A549 (cell line): ENCODE results near the gene MYDGF. TPM values are rescaled to one million over a fixed set of nuclear protein-coding genes. Genes with fewer than 3 reads are reported as not detected.

ENCODE experiments used
- ATAC-seq, 2 experiments: fragments of 200-7000 bp in 1 of 2; fragments of >200 bp in 1 of 2; cut with Nextera tagmentation in 1 of 2; cut with Tn5 transposase in 1 of 2; 3 replicates each; pipeline versions ENCODE4 v1.8.0 to v1.9.1; 2018 to 2020; ENCODE audit warnings: mild to moderate bottlenecking in 1 of 2, moderate library complexity in 1 of 2
- CTCF ChIA-PET: fragments of 300-600 bp; sonication (Branson Sonifier 250); formaldehyde crosslinking; extraction: SDS; loops from one replicate; lab custom pipeline; 2021; ENCODE audit warnings: antibody characterized with exemption, inconsistent platforms; lab: Yijun Ruan, JAX
- POLR2A ChIA-PET: fragments of 350-600 bp; formaldehyde crosslinking; extraction: SDS; loops from one replicate; lab custom pipeline; 2021; ENCODE audit warnings: antibody characterized with exemption, inconsistent platforms; lab: Yijun Ruan, JAX
- DNase-seq, 2 experiments: peaks; one replicate each; pipeline versions ENCODE4 v3.0.0 to v3.0.0-alpha.2; 2011 to 2016; ENCODE audit warnings: low read depth in 1 of 2, low spot score in 1 of 2
- FAIRE-seq: peaks from 2 replicates; lab custom pipeline; 2011; peaks lifted over from hg19 to GRCh38; lab: Jason Lieb, UNC
- H3K27ac ChIP-seq, 2 experiments: fragments of >200 bp; sonication (Bioruptor Twin); formaldehyde crosslinking; 3 replicates each; pipeline ENCODE4 v1.5.1; 2016 to 2017
- H3K4me1 ChIP-seq: fragments of >200 bp; sonication (Bioruptor Twin); formaldehyde crosslinking; 3 replicates; pipeline ENCODE4 v1.6.1; 2016
- H3K4me2 ChIP-seq: fragments of >200 bp; sonication (Bioruptor Twin); formaldehyde crosslinking; 3 replicates; pipeline ENCODE4 v1.6.1; 2016
- H3K4me3 ChIP-seq: fragments of >200 bp; sonication (Bioruptor Twin); formaldehyde crosslinking; 3 replicates; pipeline ENCODE4 v1.5.1; 2016
- H3K9me3 ChIP-seq: fragments of >200 bp; sonication (Bioruptor Twin); formaldehyde crosslinking; 3 replicates; pipeline ENCODE4 v1.6.1; 2016
- CBX8 ChIP-seq: fragments of 200-600 bp; sonication (generic); IDR thresholded peaks from 2 replicates; pipeline ENCODE4 v1.6.1; 2016
- CHD2 ChIP-seq: fragments of 150-350 bp; IDR thresholded peaks from 2 replicates; pipeline ENCODE4 v1.6.1; 2014; ENCODE audit warnings: low read length; ENCODE audit not compliant: partially characterized antibody
- EHMT2 ChIP-seq: fragments of 200-600 bp; sonication (generic); IDR thresholded peaks from 2 replicates; pipeline ENCODE4 v1.6.1; 2016; ENCODE audit warnings: antibody characterized with exemption, low read depth, mild to moderate bottlenecking, moderate library complexity
- FOSL2 ChIP-seq, 2 experiments: fragments of 450-650 bp in 1 of 2; fragments of >200 bp in 1 of 2; sonication (Bioruptor Twin) in 1 of 2; formaldehyde crosslinking; IDR thresholded peaks; 2 replicates each; pipeline versions ENCODE4 v1.5.0 to v1.6.1; 2016 to 2020; ENCODE audit warnings: mild to moderate bottlenecking in 1 of 2, moderate library complexity in 1 of 2
- FOXS1 ChIP-seq: fragments of 250-450 bp; sonication (Bioruptor Pico); IDR thresholded peaks from 2 replicates; pipeline ENCODE4 v1.5.0; 2020; ENCODE audit warnings: mild to moderate bottlenecking, moderate library complexity
- HDAC2 ChIP-seq: fragments of 200-600 bp; sonication (generic); IDR thresholded peaks from 2 replicates; pipeline ENCODE4 v1.6.1; 2016
- JUNB ChIP-seq: fragments of >200 bp; sonication (Bioruptor Twin); formaldehyde crosslinking; IDR thresholded peaks from 2 replicates; pipeline ENCODE4 v1.6.1; 2016
- KDM1A ChIP-seq: fragments of 200-600 bp; sonication (generic); IDR thresholded peaks from 2 replicates; pipeline ENCODE4 v1.6.1; 2016; ENCODE audit warnings: low read depth, mild to moderate bottlenecking
- NR3C1 ChIP-seq: fragments of >200 bp; sonication (Bioruptor Twin); formaldehyde crosslinking; IDR thresholded peaks from 3 replicates; pipeline ENCODE4 v1.6.1; 2017
- RAD21 ChIP-seq, 2 experiments: fragments of >200 bp in 1 of 2; sonication (Bioruptor Twin) in 1 of 2; formaldehyde crosslinking in 1 of 2; IDR thresholded peaks in 1 of 2; conservative IDR thresholded peaks in 1 of 2; 2 replicates in 1 of 2; 3 replicates in 1 of 2; pipeline ENCODE4 v1.6.1; 2012 to 2018; ENCODE audit warnings: inconsistent platforms in 1 of 2
- RARB ChIP-seq: fragments of 250-450 bp; sonication (Bioruptor Pico); IDR thresholded peaks from 2 replicates; pipeline ENCODE4 v1.8.0; 2021; ENCODE audit warnings: mild to moderate bottlenecking, moderate library complexity
- RNF2 ChIP-seq: fragments of 200-600 bp; sonication (generic); IDR thresholded peaks from 2 replicates; pipeline ENCODE4 v1.6.1; 2016; ENCODE audit warnings: low read depth, mild to moderate bottlenecking, antibody characterized with exemption, moderate library complexity, borderline replicate concordance
- SMC3 ChIP-seq: fragments of >200 bp; sonication (Bioruptor Twin); formaldehyde crosslinking; IDR thresholded peaks from 3 replicates; pipeline ENCODE4 v1.6.1; 2018; ENCODE audit warnings: inconsistent platforms
- TFCP2L1 ChIP-seq: fragments of 250-450 bp; sonication (Bioruptor Pico); IDR thresholded peaks from 2 replicates; pipeline ENCODE4 v1.5.0; 2021; ENCODE audit warnings: mild to moderate bottlenecking
- TP53 ChIP-seq: fragments of 250-450 bp; sonication (Bioruptor Pico); IDR thresholded peaks from 2 replicates; pipeline ENCODE4 v1.5.0; 2021; ENCODE audit warnings: mild to moderate bottlenecking, moderate library complexity
- USF2 ChIP-seq: fragments of 450-650 bp; IDR thresholded peaks from 2 replicates; pipeline ENCODE4 v1.6.1; 2014; ENCODE audit warnings: antibody characterized with exemption
- ZSCAN20 ChIP-seq: fragments of 250-450 bp; sonication (Bioruptor Pico); IDR thresholded peaks from 2 replicates; pipeline ENCODE4 v1.8.0; 2022; ENCODE audit warnings: mild to moderate bottlenecking, moderate library complexity
- WGBS: methylation state at CpG from one replicate; pipeline ENCODE4 v1.1.6; 2017; ENCODE audit errors: missing lambda C conversion rate; 5-methylcytosine and 5-hydroxymethylcytosine counted together
- polyA plus RNA-seq, 4 experiments: library from polyadenylated mRNA; depleted of rRNA in 3 of 4; stranded (reverse); fragments of >200 nt; fragmentation: RNase III in 1 of 4; extraction: RNeasy Plus Mini Kit Qiagen cat#74134 plus additional on column Dnase treatment in 1 of 4; gene quantifications; 2 replicates in 3 of 4; 3 replicates in 1 of 4; pipeline ENCODE4 v1.2.3, GENCODE V29; 2011 to 2017
- TF ChIP-seq, protein P1 (sequence below): fragments of >200 bp; sonication (Bioruptor Twin); formaldehyde crosslinking; IDR thresholded peaks from 3 replicates; pipeline ENCODE4 v1.5.1; 2016
- TF ChIP-seq, protein P2 (sequence below): fragments of 250-450 bp; sonication (Bioruptor Pico); IDR thresholded peaks from 2 replicates; pipeline ENCODE4 v1.5.0; 2021; ENCODE audit warnings: mild to moderate bottlenecking, moderate library complexity, borderline replicate concordance

Gene MYDGF
- polyA plus RNA-seq, 2 of the 4 experiments (the other 2 are of a cell fraction) = 62.1 to 107 TPM

DNA sequence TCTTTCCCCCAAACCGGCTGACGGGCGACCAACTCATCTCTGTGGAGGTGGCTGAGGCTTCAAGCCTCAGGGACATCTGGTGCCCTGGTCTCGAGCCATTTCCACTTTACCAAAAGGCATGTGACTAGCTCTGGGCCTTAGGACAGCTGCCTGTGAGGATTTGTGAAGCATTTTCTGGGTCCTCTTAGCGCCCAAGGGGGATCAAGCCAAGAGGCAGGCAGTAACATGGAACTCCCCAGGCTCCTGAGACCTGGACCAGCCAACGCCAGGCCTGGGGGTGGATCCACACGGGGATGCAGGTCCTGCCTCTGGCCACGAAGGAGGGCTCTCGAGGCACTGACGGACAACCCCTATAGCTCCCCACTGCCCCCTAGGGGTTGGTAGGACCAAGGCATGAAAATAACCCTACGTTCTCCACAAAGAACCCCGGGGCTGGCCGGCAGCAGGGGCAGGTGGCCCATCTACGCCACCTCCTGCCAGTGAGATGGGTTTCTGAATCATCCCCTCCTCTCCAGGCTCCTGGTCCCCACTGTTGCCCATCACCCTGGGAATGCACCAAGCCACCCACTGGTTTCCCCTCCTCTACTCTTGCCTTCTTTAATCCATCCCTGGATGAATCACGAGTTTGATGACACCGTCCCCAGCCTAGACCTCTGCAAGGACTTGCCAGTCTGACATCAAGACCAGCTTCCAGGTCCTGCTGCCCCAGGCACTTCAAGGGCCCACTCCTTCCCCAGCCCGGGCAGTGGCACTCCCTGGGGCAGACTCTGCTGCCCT, 7.0 kb upstream of the MYDGF start:
- 0 out of 3 replicates have a peak, but pooled peaks have one; percentile 6 for TF ChIP-seq SMC3
- TF ChIP-seq KDM1A = 0 out of 2 replicates have a peak, but pooled peaks have one; percentile 45
- TF ChIP-seq, protein P1, sequence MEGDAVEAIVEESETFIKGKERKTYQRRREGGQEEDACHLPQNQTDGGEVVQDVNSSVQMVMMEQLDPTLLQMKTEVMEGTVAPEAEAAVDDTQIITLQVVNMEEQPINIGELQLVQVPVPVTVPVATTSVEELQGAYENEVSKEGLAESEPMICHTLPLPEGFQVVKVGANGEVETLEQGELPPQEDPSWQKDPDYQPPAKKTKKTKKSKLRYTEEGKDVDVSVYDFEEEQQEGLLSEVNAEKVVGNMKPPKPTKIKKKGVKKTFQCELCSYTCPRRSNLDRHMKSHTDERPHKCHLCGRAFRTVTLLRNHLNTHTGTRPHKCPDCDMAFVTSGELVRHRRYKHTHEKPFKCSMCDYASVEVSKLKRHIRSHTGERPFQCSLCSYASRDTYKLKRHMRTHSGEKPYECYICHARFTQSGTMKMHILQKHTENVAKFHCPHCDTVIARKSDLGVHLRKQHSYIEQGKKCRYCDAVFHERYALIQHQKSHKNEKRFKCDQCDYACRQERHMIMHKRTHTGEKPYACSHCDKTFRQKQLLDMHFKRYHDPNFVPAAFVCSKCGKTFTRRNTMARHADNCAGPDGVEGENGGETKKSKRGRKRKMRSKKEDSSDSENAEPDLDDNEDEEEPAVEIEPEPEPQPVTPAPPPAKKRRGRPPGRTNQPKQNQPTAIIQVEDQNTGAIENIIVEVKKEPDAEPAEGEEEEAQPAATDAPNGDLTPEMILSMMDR = peak; percentile 42
- TF ChIP-seq, protein P2, sequence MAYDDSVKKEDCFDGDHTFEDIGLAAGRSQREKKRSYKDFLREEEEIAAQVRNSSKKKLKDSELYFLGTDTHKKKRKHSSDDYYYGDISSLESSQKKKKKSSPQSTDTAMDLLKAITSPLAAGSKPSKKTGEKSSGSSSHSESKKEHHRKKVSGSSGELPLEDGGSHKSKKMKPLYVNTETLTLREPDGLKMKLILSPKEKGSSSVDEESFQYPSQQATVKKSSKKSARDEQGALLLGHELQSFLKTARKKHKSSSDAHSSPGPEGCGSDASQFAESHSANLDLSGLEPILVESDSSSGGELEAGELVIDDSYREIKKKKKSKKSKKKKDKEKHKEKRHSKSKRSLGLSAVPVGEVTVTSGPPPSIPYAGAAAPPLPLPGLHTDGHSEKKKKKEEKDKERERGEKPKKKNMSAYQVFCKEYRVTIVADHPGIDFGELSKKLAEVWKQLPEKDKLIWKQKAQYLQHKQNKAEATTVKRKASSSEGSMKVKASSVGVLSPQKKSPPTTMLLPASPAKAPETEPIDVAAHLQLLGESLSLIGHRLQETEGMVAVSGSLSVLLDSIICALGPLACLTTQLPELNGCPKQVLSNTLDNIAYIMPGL (CRISPR knock-in tag) = no peak
- no peak for TF ChIP-seq EHMT2
- peak in 1 of 2 experiments; percentile 28; a peak in 1 of 5 replicates for TF ChIP-seq RAD21 (conservative IDR thresholded peaks at IDR 0.05 in 1 of 2, IDR thresholded peaks at IDR 0.05 in 1 of 2)
- DNase-seq = peak in 1 of 2 experiments; percentile 81
- FAIRE-seq = no peak
- Histone ChIP-seq H3K4me1 (no peaks in the 10 kb centered on the region), H3K9me3 (no peaks in the 10 kb centered on the region), H3K4me3 (no peak overlapping the region), H3K4me2 (no peak overlapping the region), H3K27ac (peak overlapping the region in 1 of 2 experiments; percentile 55; a peak in 1 of 6 replicates)
- POLR2A ChIA-PET = no interaction called here
- 65% methylated on average over 11 of the region's 17 CpGs for WGBS
- ATAC-seq = peak; percentile 77 to 80
- CTCF ChIA-PET = interaction anchor here (1.2 to 2.1 kb wide), 7 partner anchors 11 to 45 kb away, joined by 3 to 10 read pairs (median 5); no protein-coding TSS in a partner anchor

DNA sequence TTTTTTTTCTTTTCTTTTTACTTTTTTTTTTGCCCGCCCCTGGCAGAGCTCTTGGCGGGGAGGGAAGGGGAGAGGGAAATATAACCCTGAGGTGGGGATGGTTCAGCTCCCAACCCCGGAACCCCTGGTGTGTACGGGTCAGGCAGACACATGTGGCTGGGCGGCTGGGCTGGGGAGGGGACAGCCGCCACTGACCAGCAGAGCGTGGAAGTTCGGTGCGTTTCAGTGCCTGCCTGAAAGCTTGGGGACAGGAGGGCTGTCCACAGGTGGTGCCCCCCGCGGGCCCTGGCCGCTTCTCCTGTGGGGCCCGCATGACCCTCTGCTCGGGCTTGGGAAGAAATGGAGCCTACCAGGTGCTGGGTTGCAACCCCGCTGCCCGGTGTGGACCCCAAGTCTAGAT, 5.2 kb upstream of the MYDGF start:
- FAIRE-seq = no peak

More for the DNA sequence above, 5.2 kb upstream of the MYDGF start:
- ATAC-seq = no peak
- no peaks in the 10 kb centered on the region for H3K9me3 ChIP-seq
- no peak overlapping the region for H3K27ac ChIP-seq
- ChIA-PET CTCF (no interaction called here), POLR2A (interaction anchor here (0.5 kb wide), 1 partner anchor 51 kb away, joined by 3 read pairs; no protein-coding TSS in a partner anchor)
- no peak for TF ChIP-seq FOXS1 (CRISPR knock-in tag)
- TF ChIP-seq HDAC2 = no peak
- TF ChIP-seq NR3C1 = no peak
- TF ChIP-seq JUNB = no peak
- TF ChIP-seq USF2 = no peak
- no peak for TF ChIP-seq TP53 (CRISPR knock-in tag)
- TF ChIP-seq, protein P2 (CRISPR knock-in tag) = no peak
- no peak for TF ChIP-seq RARB (CRISPR knock-in tag)
- no peak for TF ChIP-seq RNF2
- TF ChIP-seq CHD2 = no peak
- no peak for TF ChIP-seq RAD21 (conservative IDR thresholded peaks at IDR 0.05 in 1 of 2, IDR thresholded peaks at IDR 0.05 in 1 of 2)
- TF ChIP-seq SMC3 = no peak
- no peak for TF ChIP-seq FOSL2 (IDR thresholded peaks at IDR 0.05)
- TF ChIP-seq FOSL2 (CRISPR knock-in tag; IDR thresholded peaks at IDR 0.05) = no peak
- no peak for TF ChIP-seq ZSCAN20 (CRISPR knock-in tag)
- no peak for TF ChIP-seq TFCP2L1 (CRISPR knock-in tag)
- no peak for TF ChIP-seq CBX8
- DNase-seq = no peak
- H3K4me3 ChIP-seq = no peak overlapping the region
- peaks cover 13% of the 10 kb centered on the region for H3K4me1 ChIP-seq
- 92% methylated on average over 9 of the region's 16 CpGs for WGBS
- H3K4me2 ChIP-seq = no peak overlapping the region
